Tibial nerve (tissue), 4 donors: Measurements from ENCODE around the gene ADGRD1.

Source experiments
- EP300 ChIP-seq, 2 donors: sonication (generic); formaldehyde crosslinking; IDR thresholded peaks; one replicate each; pipeline ENCODE4 v1.6.1; 2017; ENCODE audit warnings: antibody characterized with exemption in 2 of 2, mild to moderate bottlenecking in 1 of 2
- POLR2A ChIP-seq, 2 donors: fragments of 450-650 bp; IDR thresholded peaks; one replicate each; pipeline ENCODE4 v1.6.1; 2017; ENCODE audit warnings: antibody characterized with exemption in 2 of 2, mild to moderate bottlenecking in 2 of 2, moderate library complexity in 2 of 2
- TF ChIP-seq, protein P1 (sequence below), 5 experiments: fragments of 200-600 bp in 3 of 5; fragments of 450-650 bp in 2 of 5; sonication (generic) in 3 of 5; IDR thresholded peaks; one replicate each; pipeline ENCODE4 v1.5.1; 2016 to 2019; ENCODE audit warnings: antibody characterized with exemption in 5 of 5, mild to moderate bottlenecking in 3 of 5, moderate library complexity in 2 of 5

DNA sequence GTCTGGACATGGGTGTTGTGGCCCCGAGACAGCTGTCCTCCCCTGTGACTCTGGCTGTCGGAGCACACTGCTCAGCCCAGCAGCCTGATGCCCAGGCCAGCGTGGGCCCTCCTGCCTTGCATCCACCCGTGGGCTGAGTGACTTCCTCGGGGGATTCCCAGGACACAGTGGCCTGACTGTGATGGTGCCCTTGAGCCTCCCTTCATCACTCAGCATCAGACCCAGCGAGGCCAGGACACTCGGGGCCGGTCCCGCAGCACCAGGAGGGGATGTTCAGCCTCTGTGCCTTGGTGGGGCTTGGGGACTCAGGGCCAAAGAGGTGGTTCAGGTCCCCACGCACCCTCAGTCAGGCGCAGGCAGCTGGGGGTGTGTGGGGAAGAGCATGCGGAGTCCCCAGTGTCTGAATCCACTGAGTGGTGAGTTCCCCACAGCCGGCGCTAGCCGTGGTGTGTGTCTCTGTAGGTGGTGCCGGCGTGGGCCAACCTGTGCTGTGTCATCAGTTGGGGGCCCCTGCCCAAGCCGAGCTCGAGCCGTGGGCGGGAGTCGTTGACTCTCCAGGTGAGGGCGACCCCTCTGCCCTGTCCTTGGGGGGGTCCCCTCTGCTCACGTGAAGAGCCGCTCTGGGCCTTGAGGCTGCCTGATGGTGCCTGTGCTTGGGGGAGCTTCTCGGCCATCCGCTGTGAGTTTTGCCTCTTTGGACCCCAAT, 185.8 kb downstream of the ADGRD1 start:
- TF ChIP-seq, protein P1, sequence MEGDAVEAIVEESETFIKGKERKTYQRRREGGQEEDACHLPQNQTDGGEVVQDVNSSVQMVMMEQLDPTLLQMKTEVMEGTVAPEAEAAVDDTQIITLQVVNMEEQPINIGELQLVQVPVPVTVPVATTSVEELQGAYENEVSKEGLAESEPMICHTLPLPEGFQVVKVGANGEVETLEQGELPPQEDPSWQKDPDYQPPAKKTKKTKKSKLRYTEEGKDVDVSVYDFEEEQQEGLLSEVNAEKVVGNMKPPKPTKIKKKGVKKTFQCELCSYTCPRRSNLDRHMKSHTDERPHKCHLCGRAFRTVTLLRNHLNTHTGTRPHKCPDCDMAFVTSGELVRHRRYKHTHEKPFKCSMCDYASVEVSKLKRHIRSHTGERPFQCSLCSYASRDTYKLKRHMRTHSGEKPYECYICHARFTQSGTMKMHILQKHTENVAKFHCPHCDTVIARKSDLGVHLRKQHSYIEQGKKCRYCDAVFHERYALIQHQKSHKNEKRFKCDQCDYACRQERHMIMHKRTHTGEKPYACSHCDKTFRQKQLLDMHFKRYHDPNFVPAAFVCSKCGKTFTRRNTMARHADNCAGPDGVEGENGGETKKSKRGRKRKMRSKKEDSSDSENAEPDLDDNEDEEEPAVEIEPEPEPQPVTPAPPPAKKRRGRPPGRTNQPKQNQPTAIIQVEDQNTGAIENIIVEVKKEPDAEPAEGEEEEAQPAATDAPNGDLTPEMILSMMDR (IDR thresholded peaks at IDR 0.05), result no peak
- no peak for TF ChIP-seq EP300 (IDR thresholded peaks at IDR 0.05)
- no peak for TF ChIP-seq POLR2A (IDR thresholded peaks at IDR 0.05)
